Endothelial cell of umbilical vein (primary cell): ENCODE results near the gene KCNJ3. TPM values are rescaled to one million over a fixed set of nuclear protein-coding genes. Genes with fewer than 3 reads are reported as not detected.

Experiments
- BruUV-seq: library from RNA; stranded (reverse); fragments of 400-500 nt; replicated peaks from 2 replicates; lab custom pipeline; 2021; lab: Mats Ljungman, UMichigan
- CTCF ChIA-PET: fragments of 300-600, 350-600 bp; sonication (Branson Sonifier 250); formaldehyde crosslinking; loops from one replicate; lab custom pipeline; 2021; ENCODE audit warnings: antibody characterized with exemption, inconsistent platforms; lab: Charles Lee
- POLR2A ChIA-PET: fragments of 300-600, 350-600 bp; sonication (Branson Sonifier 250); formaldehyde crosslinking; loops from one replicate; lab custom pipeline; 2021; ENCODE audit warnings: antibody characterized with exemption, inconsistent platforms; lab: Charles Lee
- DNase-seq: peaks from one replicate; pipeline ENCODE4 v3.0.0-alpha.2; 2011; ENCODE audit warnings: low read depth, low spot score
- FAIRE-seq: peaks from 2 replicates; lab custom pipeline; 2011; peaks lifted over from hg19 to GRCh38; lab: Jason Lieb, UNC
- H2AFZ ChIP-seq: 2 replicates; pipeline ENCODE4 v1.6.0; 2012; ENCODE audit warnings: low read depth, low read length, control low read depth, inconsistent platforms
- H3K27ac ChIP-seq: 2 replicates; pipeline ENCODE4 v1.5.1; 2011; ENCODE audit warnings: low read depth, mild to moderate bottlenecking, control low read depth, low read length, moderate library complexity; ENCODE audit not compliant: insufficient read depth
- H3K27me3 ChIP-seq, 2 experiments: 2 replicates each; pipeline versions ENCODE4 v1.6.0 to v1.6.1; 2011; ENCODE audit warnings: low read length in 2 of 2, mixed read lengths in 1 of 2; ENCODE audit not compliant: control insufficient read depth in 2 of 2, insufficient read depth in 2 of 2
- H3K36me3 ChIP-seq, 2 experiments: 2 replicates in 1 of 2; 3 replicates in 1 of 2; pipeline ENCODE4 v1.5.1; 2011; ENCODE audit warnings: low read length in 2 of 2, mild to moderate bottlenecking in 1 of 2, moderate library complexity in 1 of 2; ENCODE audit not compliant: control insufficient read depth in 2 of 2, insufficient read depth in 2 of 2; ENCODE audit errors: extremely low read depth in 1 of 2
- H3K4me1 ChIP-seq: 3 replicates; pipeline ENCODE4 v1.5.1; 2011; ENCODE audit warnings: mild to moderate bottlenecking, low read length; ENCODE audit not compliant: control insufficient read depth, insufficient read depth; ENCODE audit errors: extremely low read depth
- H3K4me2 ChIP-seq: 2 replicates; pipeline ENCODE4 v1.6.1; 2011; ENCODE audit warnings: low read length, control low read depth, mixed read lengths; ENCODE audit not compliant: insufficient read depth
- H3K4me3 ChIP-seq, 3 experiments: fragments of 200-600 bp in 1 of 3; sonication (generic), shearing (Covaris generic) in 1 of 3; replicated peaks in 1 of 3; 2 replicates each; pipeline ENCODE4 v1.5.1; 2011 to 2016; ENCODE audit warnings: control low read depth in 3 of 3, low read length in 3 of 3, mild to moderate bottlenecking in 2 of 3, inconsistent platforms in 1 of 3, low read depth in 1 of 3, moderate library complexity in 1 of 3; ENCODE audit not compliant: insufficient read depth in 1 of 3
- H3K79me2 ChIP-seq: 2 replicates; pipeline ENCODE4 v1.6.0; 2012; ENCODE audit warnings: low read length, inconsistent platforms; ENCODE audit not compliant: control insufficient read depth, insufficient read depth
- H3K9ac ChIP-seq: replicated peaks from 2 replicates; pipeline ENCODE3; 2011; ENCODE audit warnings: low read length, control low read depth; ENCODE audit not compliant: insufficient read depth; ENCODE audit errors: extremely low read depth
- H3K9me1 ChIP-seq: replicated peaks from 3 replicates; pipeline ENCODE4 v1.6.0; 2011; ENCODE audit warnings: mild to moderate bottlenecking, low read length; ENCODE audit not compliant: control insufficient read depth, insufficient read depth; ENCODE audit errors: extremely low read depth
- H3K9me3 ChIP-seq: replicated peaks from 2 replicates; pipeline ENCODE4 v1.5.1; 2012; ENCODE audit warnings: low read length, inconsistent platforms; ENCODE audit not compliant: control insufficient read depth, insufficient read depth
- H4K20me1 ChIP-seq: replicated peaks from 2 replicates; pipeline ENCODE3; 2011; ENCODE audit warnings: mild to moderate bottlenecking, low read length; ENCODE audit not compliant: control insufficient read depth, insufficient read depth; ENCODE audit errors: extremely low read depth
- CTCF ChIP-seq, 2 donors: IDR thresholded peaks; 1 replicate in 1 of 2; 2 replicates in 1 of 2; pipeline ENCODE4 v1.5.1; 2011; ENCODE audit warnings: low read length in 2 of 2, mild to moderate bottlenecking in 2 of 2, moderate library complexity in 2 of 2, control low read depth in 1 of 2, inconsistent platforms in 1 of 2, low read depth in 1 of 2; ENCODE audit not compliant: insufficient read depth in 1 of 2; ENCODE audit errors: extremely low read depth in 1 of 2
- EZH2 ChIP-seq: IDR thresholded peaks from 2 replicates; pipeline ENCODE4 v1.6.1; 2012; ENCODE audit warnings: borderline replicate concordance, low read depth, mild to moderate bottlenecking, moderate library complexity, low read length, inconsistent platforms; ENCODE audit not compliant: severe bottlenecking
- GATA2 ChIP-seq: IDR thresholded peaks from 2 replicates; pipeline ENCODE4 v1.7.0; 2011; ENCODE audit warnings: low read depth, mild to moderate bottlenecking, moderate library complexity, mixed read lengths, low read length; ENCODE audit not compliant: insufficient read length, insufficient read depth
- MAX ChIP-seq: IDR thresholded peaks from 2 replicates; pipeline ENCODE4 v1.6.1; 2011; ENCODE audit not compliant: insufficient read depth, insufficient read length
- MYC ChIP-seq: IDR thresholded peaks from one replicate; pipeline ENCODE4 v1.6.1; 2011; ENCODE audit warnings: mild to moderate bottlenecking, low read depth, low read length
- POLR2A ChIP-seq: IDR thresholded peaks from 2 replicates; pipeline ENCODE4 v1.6.1; 2012; ENCODE audit warnings: low read depth, mild to moderate bottlenecking, control low read depth, low read length
- POLR2AphosphoS5 ChIP-seq: IDR thresholded peaks from 2 replicates; pipeline ENCODE4 v1.6.1; 2012; ENCODE audit warnings: low read depth, mild to moderate bottlenecking, control low read depth, low read length, moderate library complexity; ENCODE audit not compliant: insufficient read depth
- dilution Hi-C: fragments of 300-500 bp; cut with MboI; formaldehyde crosslinking; loops from one replicate; pipeline ENCODE4 v1.15.0; 2019; ENCODE audit warnings: low sequenced_read_pairs; ENCODE audit not compliant: extremely low pct_ligation_motif_present
- intact Hi-C: fragments of 100-400 bp; cut with micrococcal nuclease; formaldehyde crosslinking; loops from one replicate; pipeline ENCODE4 v1.10.0; 2022
- polyA plus RNA-seq, 4 experiments: library from polyadenylated mRNA; depleted of rRNA in 3 of 4; stranded (reverse) in 3 of 4; unstranded in 1 of 4; fragments of >200 nt; gene quantifications; 2 replicates each; pipeline versions ENCODE4 v1.2.1 to v1.2.3, GENCODE V29; 2011 to 2012; ENCODE audit warnings: missing spikeins in 1 of 4
- total RNA-seq: library from RNA; stranded (reverse); gene quantifications from 2 replicates; pipeline ENCODE4 v1.2.3, GENCODE V29; 2021

The KCNJ3 gene
- total and polyA plus RNA-seq, 2 donors (not counting 3 experiments of a cell fraction or from before 2014, with no cell fraction given) = not detected

GRCh38 chr2:154813636-154814035 is 115.1 kb downstream of the KCNJ3 start:
- H3K9me3 ChIP-seq = no peaks in the 10 kb centered on the region
- H3K27ac ChIP-seq = no peak overlapping the region
- ChIA-PET CTCF (no interaction called here), POLR2A (no interaction called here)
- DNase-seq (no peak), FAIRE-seq (no peak)
- no peak overlapping the region for H3K4me2 ChIP-seq
- BruUV-seq = no TSS peak
- no peak overlapping the region for H3K9ac ChIP-seq
- H2AFZ ChIP-seq = no peak overlapping the region
- TF ChIP-seq CTCF (IDR thresholded peaks at IDR 0.05; ENCODE audit: extremely low read depth in 1 of 2, insufficient read depth in 1 of 2, low read depth in 1 of 2, low read length in 2 of 2) = no peak
- TF ChIP-seq POLR2AphosphoS5 = no peak
- TF ChIP-seq MYC = no peak
- TF ChIP-seq EZH2 = no peak
- TF ChIP-seq MAX = no peak
- TF ChIP-seq GATA2 = no peak
- no peak for TF ChIP-seq POLR2A
- no peaks in the 10 kb centered on the region for H3K4me1 ChIP-seq
- H3K79me2 ChIP-seq = no peaks in the 10 kb centered on the region
- dilution Hi-C loops = no loop called here
- H3K4me3 ChIP-seq = no peak overlapping the region
- no peaks in the 10 kb centered on the region for H3K27me3 ChIP-seq
- H4K20me1 ChIP-seq = no peaks in the 10 kb centered on the region
- intact Hi-C loops = no loop called here
- H3K9me1 ChIP-seq = no peaks in the 10 kb centered on the region
- H3K36me3 ChIP-seq = no peaks in the 10 kb centered on the region
